ENCODE data around the gene CPXM1.

CPXM1 gene

GRCh38 chr20:2760952-2761305 is 39.5 kb downstream of the CPXM1 start:
- Histone ChIP-seq H3K9ac (ENCODE audit: low read length) (no peak overlapping the region), H3K9me2 (replicated peaks; ENCODE audit: insufficient read depth, low read length) (no peaks in the 10 kb centered on the region), H3K27ac (ENCODE audit: low read depth, low read length) (no peak overlapping the region), H3K36me3 (ENCODE audit: low read length) (no peaks in the 10 kb centered on the region), H3K27me3 (ENCODE audit: low read length) (no peaks in the 10 kb centered on the region), H4K20me1 (ENCODE audit: low read depth, low read length) (no peaks in the 10 kb centered on the region), H3K9me3 (ENCODE audit: insufficient read depth, low read length) (no peaks in the 10 kb centered on the region), H3K4me2 (ENCODE audit: low read depth, low read length, poor library complexity, severe bottlenecking) (no peak overlapping the region), H3F3A (ENCODE audit: insufficient read depth) (no peaks in the 10 kb centered on the region), H3K4me3 (ENCODE audit: insufficient read depth, low read length, poor library complexity, severe bottlenecking) (no peak overlapping the region), H2AFZ (ENCODE audit: low read depth, low read length, severe bottlenecking) (no peak overlapping the region), H3K79me2 (ENCODE audit: insufficient read depth, low read length) (no peaks in the 10 kb centered on the region)
- TF ChIP-seq CTCF (IDR thresholded peaks at IDR 0.05; ENCODE audit: insufficient read depth, low read length, poor library complexity, severe bottlenecking), result no peak
- no peak for TF ChIP-seq EZH2phosphoT487 (conservative IDR thresholded peaks at IDR 0.05; ENCODE audit: low read length)

GRCh38 chr20:2760297-2760951 is 40.0 kb downstream of the CPXM1 start:
- TF ChIP-seq CTCF (IDR thresholded peaks at IDR 0.05; ENCODE audit: insufficient read depth, low read length, poor library complexity, severe bottlenecking) (no peak), EZH2phosphoT487 (conservative IDR thresholded peaks at IDR 0.05; ENCODE audit: low read length) (no peak)
- no peak overlapping the region for H2AFZ ChIP-seq (ENCODE audit: low read depth, low read length, severe bottlenecking)
- H3K79me2 ChIP-seq (ENCODE audit: insufficient read depth, low read length), result no peaks in the 10 kb centered on the region
- H4K20me1 ChIP-seq (ENCODE audit: low read depth, low read length), result no peaks in the 10 kb centered on the region
- no peak overlapping the region for H3K4me3 ChIP-seq (ENCODE audit: insufficient read depth, low read length, poor library complexity, severe bottlenecking)
- no peak overlapping the region for H3K27ac ChIP-seq (ENCODE audit: low read depth, low read length)
- H3F3A ChIP-seq (ENCODE audit: insufficient read depth), result no peaks in the 10 kb centered on the region
- no peaks in the 10 kb centered on the region for H3K36me3 ChIP-seq (ENCODE audit: low read length)
- H3K4me2 ChIP-seq (ENCODE audit: low read depth, low read length, poor library complexity, severe bottlenecking), result no peak overlapping the region
- no peaks in the 10 kb centered on the region for H3K27me3 ChIP-seq (ENCODE audit: low read length)
- no peaks in the 10 kb centered on the region for H3K9me3 ChIP-seq (ENCODE audit: insufficient read depth, low read length)
- H3K9ac ChIP-seq (ENCODE audit: low read length), result no peak overlapping the region
- H3K9me2 ChIP-seq (replicated peaks; ENCODE audit: insufficient read depth, low read length), result no peaks in the 10 kb centered on the region

- TF ChIP-seq CTCF (IDR thresholded peaks at IDR 0.05; ENCODE audit: insufficient read depth, low read length, poor library complexity, severe bottlenecking), result no peak
- no peak for TF ChIP-seq EZH2phosphoT487 (conservative IDR thresholded peaks at IDR 0.05; ENCODE audit: low read length)
- no peak overlapping the region for H2AFZ ChIP-seq (ENCODE audit: low read depth, low read length, severe bottlenecking)
- no peak overlapping the region for H3K27ac ChIP-seq (ENCODE audit: low read depth, low read length)
- H3K79me2 ChIP-seq (ENCODE audit: insufficient read depth, low read length), result no peaks in the 10 kb centered on the region
- no peaks in the 10 kb centered on the region for H3K27me3 ChIP-seq (ENCODE audit: low read length)
- H3K36me3 ChIP-seq (ENCODE audit: low read length), result no peaks in the 10 kb centered on the region
- H3K4me2 ChIP-seq (ENCODE audit: low read depth, low read length, poor library complexity, severe bottlenecking), result no peak overlapping the region
- no peaks in the 10 kb centered on the region for H3F3A ChIP-seq (ENCODE audit: insufficient read depth)
- no peak overlapping the region for H3K4me3 ChIP-seq (ENCODE audit: insufficient read depth, low read length, poor library complexity, severe bottlenecking)
- no peak overlapping the region for H3K9ac ChIP-seq (ENCODE audit: low read length)
- H3K9me3 ChIP-seq (ENCODE audit: insufficient read depth, low read length), result no peaks in the 10 kb centered on the region
- H4K20me1 ChIP-seq (ENCODE audit: low read depth, low read length), result no peaks in the 10 kb centered on the region
- H3K9me2 ChIP-seq (replicated peaks; ENCODE audit: insufficient read depth, low read length), result no peaks in the 10 kb centered on the region
Measured at GRCh38 chr20:2759603-2760296, 40.7 kb downstream of the CPXM1 start.
